PFSK-1 (cell line): Measurements from ENCODE around the gene UCK2.

Experiments
- FOXP2 ChIP-seq: optimal IDR thresholded peaks from 2 replicates; pipeline ENCODE3; 2011; ENCODE audit warnings: borderline replicate concordance, control low read depth, inconsistent platforms; ENCODE audit not compliant: insufficient read depth; ENCODE audit errors: extremely low read length, extremely low read depth
- POLR2AphosphoS5 ChIP-seq: IDR thresholded peaks from 2 replicates; pipeline ENCODE4 v1.6.1; 2012; ENCODE audit warnings: low read depth, mild to moderate bottlenecking, control low read depth, low read length, moderate library complexity
- SIN3A ChIP-seq: IDR thresholded peaks from 2 replicates; pipeline ENCODE4 v1.6.1; 2012; ENCODE audit warnings: mild to moderate bottlenecking, low read length, moderate library complexity, borderline replicate concordance; ENCODE audit not compliant: insufficient read depth
- TAF1 ChIP-seq: IDR thresholded peaks from 2 replicates; pipeline ENCODE4 v1.6.1; 2012; ENCODE audit warnings: low read length, control low read depth, borderline replicate concordance; ENCODE audit not compliant: insufficient read depth
- TF ChIP-seq, protein P1 (sequence below), 2 experiments: IDR thresholded peaks; 2 replicates each; pipeline versions ENCODE4 v1.6.1 to v1.8.0; 2011 to 2012; ENCODE audit warnings: low read depth in 2 of 2, low read length in 2 of 2, control low read depth in 1 of 2, inconsistent platforms in 1 of 2, mild to moderate bottlenecking in 1 of 2, moderate library complexity in 1 of 2; ENCODE audit not compliant: insufficient read depth in 1 of 2

The UCK2 gene

GRCh38 chr1:165849353-165850133 lies 22.1 kb downstream of the UCK2 start:
- TF ChIP-seq SIN3A = no peak
- TF ChIP-seq POLR2AphosphoS5 = no peak
- TF ChIP-seq, protein P1, sequence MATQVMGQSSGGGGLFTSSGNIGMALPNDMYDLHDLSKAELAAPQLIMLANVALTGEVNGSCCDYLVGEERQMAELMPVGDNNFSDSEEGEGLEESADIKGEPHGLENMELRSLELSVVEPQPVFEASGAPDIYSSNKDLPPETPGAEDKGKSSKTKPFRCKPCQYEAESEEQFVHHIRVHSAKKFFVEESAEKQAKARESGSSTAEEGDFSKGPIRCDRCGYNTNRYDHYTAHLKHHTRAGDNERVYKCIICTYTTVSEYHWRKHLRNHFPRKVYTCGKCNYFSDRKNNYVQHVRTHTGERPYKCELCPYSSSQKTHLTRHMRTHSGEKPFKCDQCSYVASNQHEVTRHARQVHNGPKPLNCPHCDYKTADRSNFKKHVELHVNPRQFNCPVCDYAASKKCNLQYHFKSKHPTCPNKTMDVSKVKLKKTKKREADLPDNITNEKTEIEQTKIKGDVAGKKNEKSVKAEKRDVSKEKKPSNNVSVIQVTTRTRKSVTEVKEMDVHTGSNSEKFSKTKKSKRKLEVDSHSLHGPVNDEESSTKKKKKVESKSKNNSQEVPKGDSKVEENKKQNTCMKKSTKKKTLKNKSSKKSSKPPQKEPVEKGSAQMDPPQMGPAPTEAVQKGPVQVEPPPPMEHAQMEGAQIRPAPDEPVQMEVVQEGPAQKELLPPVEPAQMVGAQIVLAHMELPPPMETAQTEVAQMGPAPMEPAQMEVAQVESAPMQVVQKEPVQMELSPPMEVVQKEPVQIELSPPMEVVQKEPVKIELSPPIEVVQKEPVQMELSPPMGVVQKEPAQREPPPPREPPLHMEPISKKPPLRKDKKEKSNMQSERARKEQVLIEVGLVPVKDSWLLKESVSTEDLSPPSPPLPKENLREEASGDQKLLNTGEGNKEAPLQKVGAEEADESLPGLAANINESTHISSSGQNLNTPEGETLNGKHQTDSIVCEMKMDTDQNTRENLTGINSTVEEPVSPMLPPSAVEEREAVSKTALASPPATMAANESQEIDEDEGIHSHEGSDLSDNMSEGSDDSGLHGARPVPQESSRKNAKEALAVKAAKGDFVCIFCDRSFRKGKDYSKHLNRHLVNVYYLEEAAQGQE (IDR thresholded peaks at IDR 0.05; ENCODE audit: insufficient read depth in 1 of 2, low read depth in 2 of 2, low read length in 2 of 2) = no peak
- TF ChIP-seq TAF1 = no peak
- no peak for TF ChIP-seq FOXP2

DNA sequence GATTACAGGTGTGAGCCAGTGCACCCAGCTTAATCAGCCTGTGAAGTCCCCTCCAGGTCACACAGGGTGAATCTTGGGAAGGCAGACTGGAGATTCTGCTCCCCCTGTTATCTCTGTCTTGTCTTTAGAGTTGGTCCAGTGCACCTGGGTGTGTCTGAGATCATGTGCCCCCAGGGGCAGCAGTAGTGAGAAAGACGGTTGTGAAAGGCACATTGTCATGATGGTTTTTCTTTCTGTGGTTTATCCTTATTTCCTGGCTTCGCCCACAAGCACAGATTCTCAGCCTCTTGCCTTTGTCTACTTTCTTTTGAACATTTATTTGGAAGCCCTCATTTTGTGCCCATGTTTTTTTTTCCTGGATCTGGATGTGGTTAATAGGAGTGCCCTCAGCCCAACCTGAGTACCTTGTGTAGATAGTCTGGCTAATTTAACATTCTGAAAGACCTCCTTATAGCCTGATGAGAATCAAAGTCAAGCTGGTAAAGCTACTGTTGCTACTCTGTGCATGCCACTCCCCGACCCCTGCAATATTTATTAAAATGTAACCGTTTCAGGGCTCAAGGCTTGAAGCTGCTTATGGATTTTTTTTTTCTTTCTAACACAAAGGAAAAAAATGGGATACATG lies 23.7 kb downstream of the UCK2 start:
- TF ChIP-seq, protein P1 (IDR thresholded peaks at IDR 0.05; ENCODE audit: insufficient read depth in 1 of 2, low read depth in 2 of 2, low read length in 2 of 2) = no peak
- no peak for TF ChIP-seq FOXP2
- TF ChIP-seq POLR2AphosphoS5 = no peak
- no peak for TF ChIP-seq TAF1
- TF ChIP-seq SIN3A = no peak

DNA sequence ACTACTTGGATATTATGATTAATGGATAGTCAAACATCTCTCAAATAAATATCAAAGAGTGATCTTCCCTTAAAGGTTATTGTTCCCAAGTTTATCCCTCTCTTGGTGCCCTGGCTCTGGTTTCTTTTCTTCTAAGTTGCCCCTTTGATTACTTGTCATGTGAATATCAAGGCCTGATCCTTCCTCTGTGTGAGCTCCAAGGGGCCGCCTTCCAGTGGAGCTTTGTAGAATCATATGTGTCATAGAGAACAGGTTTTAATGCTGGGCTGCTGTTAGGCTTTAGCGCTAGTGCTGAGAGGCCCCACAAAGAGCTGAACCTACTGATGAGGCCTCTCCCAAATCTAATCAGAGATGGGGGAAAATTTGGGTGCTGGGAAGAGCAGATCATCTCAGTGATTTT lies 25.5 kb downstream of the UCK2 start:
- TF ChIP-seq, protein P1 (IDR thresholded peaks at IDR 0.05; ENCODE audit: insufficient read depth in 1 of 2, low read depth in 2 of 2, low read length in 2 of 2) = no peak

GRCh38 chr1:165853528-165854075 lies 26.2 kb downstream of the UCK2 start:
- TF ChIP-seq SIN3A = no peak
- no peak for TF ChIP-seq POLR2AphosphoS5
- TF ChIP-seq, protein P1 (IDR thresholded peaks at IDR 0.05; ENCODE audit: insufficient read depth in 1 of 2, low read depth in 2 of 2, low read length in 2 of 2) = no peak
- TF ChIP-seq FOXP2 = no peak
- TF ChIP-seq TAF1 = no peak
